Tibial nerve (tissue), 4 donors: ENCODE data around the gene PCDHGB3. TPM values are rescaled to one million over a fixed set of nuclear protein-coding genes. Genes with fewer than 3 reads are reported as not detected.
"Not testable (repeated sequence)": the region's sequence is repeated elsewhere in the genome, so short reads cannot be mapped to it uniquely, and the experiment has no call there.

Experiments used
- DNase-seq, 2 donors: peaks; one replicate each; pipeline ENCODE4 v3.0.0-alpha.2; 2019; ENCODE audit warnings: low spot score in 2 of 2
- H3K27ac ChIP-seq, 4 donors: fragments of 200-600 bp; sonication (generic) in 3 of 4; one replicate each; pipeline ENCODE4 v1.5.1; 2017 to 2019; ENCODE audit warnings: mild to moderate bottlenecking in 1 of 4
- H3K27me3 ChIP-seq, 2 donors: fragments of 200-600 bp; sonication (generic) in 1 of 2; one replicate each; pipeline versions ENCODE4 v1.5.1 to v1.6.0; 2017 to 2019
- H3K36me3 ChIP-seq, 3 donors: fragments of 200-600 bp; sonication (generic); one replicate each; pipeline ENCODE4 v1.5.1; 2018 to 2019
- H3K4me1 ChIP-seq, 4 donors: fragments of 200-600 bp; sonication (generic) in 3 of 4; one replicate each; pipeline ENCODE4 v1.5.1; 2017 to 2019
- H3K4me3 ChIP-seq, 4 donors: fragments of 200-600 bp; sonication (generic) in 3 of 4; one replicate each; pipeline ENCODE4 v1.5.1; 2017 to 2019; ENCODE audit warnings: mild to moderate bottlenecking in 1 of 4, moderate library complexity in 1 of 4
- H3K9me3 ChIP-seq, 4 donors: fragments of 200-600 bp; sonication (generic) in 3 of 4; one replicate each; pipeline ENCODE4 v1.5.1; 2017 to 2019
- EP300 ChIP-seq, 2 donors: sonication (generic); formaldehyde crosslinking; IDR thresholded peaks; one replicate each; pipeline ENCODE4 v1.6.1; 2017; ENCODE audit warnings: antibody characterized with exemption in 2 of 2, mild to moderate bottlenecking in 1 of 2
- POLR2A ChIP-seq, 2 donors: fragments of 450-650 bp; IDR thresholded peaks; one replicate each; pipeline ENCODE4 v1.6.1; 2017; ENCODE audit warnings: antibody characterized with exemption in 2 of 2, mild to moderate bottlenecking in 2 of 2, moderate library complexity in 2 of 2
- WGBS, 2 donors: methylation state at CpG; one replicate each; pipeline ENCODE4 v1.1.5; 2018; 5-methylcytosine and 5-hydroxymethylcytosine counted together
- total RNA-seq, 4 donors: library from RNA; depleted of rRNA; stranded (reverse); fragments of >200 nt; gene quantifications; one replicate each; pipeline ENCODE4 v1.1.0, GENCODE V29; 2016
- TF ChIP-seq, protein P1 (sequence below), 5 experiments: fragments of 200-600 bp in 3 of 5; fragments of 450-650 bp in 2 of 5; sonication (generic) in 3 of 5; IDR thresholded peaks; one replicate each; pipeline ENCODE4 v1.5.1; 2016 to 2019; ENCODE audit warnings: antibody characterized with exemption in 5 of 5, mild to moderate bottlenecking in 3 of 5, moderate library complexity in 2 of 5

PCDHGB3 gene
- total RNA-seq, 4 donors from 2014 or later: 7.8 to 12.4 (median 10.1) TPM

DNA sequence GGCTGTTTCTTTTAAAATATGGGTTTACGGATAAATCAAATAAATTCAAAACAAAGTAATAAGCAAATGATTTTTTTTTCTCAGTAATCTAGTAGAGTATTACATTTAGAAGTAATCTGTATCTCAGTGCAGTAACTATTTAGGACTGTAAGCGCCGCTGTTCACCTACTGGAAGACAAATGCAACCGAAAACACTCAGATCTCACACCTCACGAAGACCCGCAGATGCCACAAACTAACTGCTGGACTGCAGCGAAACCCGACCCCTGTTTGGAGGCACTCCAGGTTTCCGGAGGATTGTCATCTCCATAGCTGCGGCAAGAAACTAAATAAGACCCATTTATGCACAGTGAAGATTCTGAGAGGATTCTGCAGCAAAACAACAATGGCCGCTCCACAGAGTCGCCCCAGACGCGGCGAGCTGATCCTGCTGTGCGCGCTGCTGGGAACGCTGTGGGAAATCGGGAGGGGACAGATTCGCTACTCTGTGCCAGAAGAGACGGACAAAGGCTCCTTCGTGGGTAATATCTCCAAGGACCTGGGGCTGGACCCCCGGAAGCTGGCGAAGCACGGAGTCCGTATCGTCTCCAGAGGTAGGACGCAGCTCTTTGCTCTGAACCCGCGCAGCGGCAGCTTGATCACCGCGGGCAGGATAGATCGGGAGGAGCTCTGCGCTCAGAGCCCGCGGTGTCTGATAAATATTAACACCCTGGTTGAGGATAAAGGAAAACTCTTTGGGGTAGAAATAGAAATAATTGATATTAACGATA, 22.6 kb downstream of the PCDHGB3 start, which contains the start of gene PCDHGA8:
Gene PCDHGA8, plus strand, starts transcription at position 205 of the 770 bp plus-strand sequence. Its CDS starts 181 bp downstream, at position 386.
- H3K4me1 ChIP-seq: no peaks in the 10 kb centered on the region
- H3K9me3 ChIP-seq: peaks cover 12 to 97% (median 50%) of the 10 kb centered on the region in 4 donors
- 26 to 33% methylated on average over 38 of the region's 38 CpGs for WGBS, 2 donors
- no peak for DNase-seq
- H3K36me3 ChIP-seq: peaks cover 0 to 25% (median 0%) of the 10 kb centered on the region in 3 donors
- no peak within 1 kb of the TSS for H3K27ac ChIP-seq
- H3K27me3 ChIP-seq: no peaks in the 10 kb centered on the region
- no peak for TF ChIP-seq POLR2A (IDR thresholded peaks at IDR 0.05)
- TF ChIP-seq, protein P1, sequence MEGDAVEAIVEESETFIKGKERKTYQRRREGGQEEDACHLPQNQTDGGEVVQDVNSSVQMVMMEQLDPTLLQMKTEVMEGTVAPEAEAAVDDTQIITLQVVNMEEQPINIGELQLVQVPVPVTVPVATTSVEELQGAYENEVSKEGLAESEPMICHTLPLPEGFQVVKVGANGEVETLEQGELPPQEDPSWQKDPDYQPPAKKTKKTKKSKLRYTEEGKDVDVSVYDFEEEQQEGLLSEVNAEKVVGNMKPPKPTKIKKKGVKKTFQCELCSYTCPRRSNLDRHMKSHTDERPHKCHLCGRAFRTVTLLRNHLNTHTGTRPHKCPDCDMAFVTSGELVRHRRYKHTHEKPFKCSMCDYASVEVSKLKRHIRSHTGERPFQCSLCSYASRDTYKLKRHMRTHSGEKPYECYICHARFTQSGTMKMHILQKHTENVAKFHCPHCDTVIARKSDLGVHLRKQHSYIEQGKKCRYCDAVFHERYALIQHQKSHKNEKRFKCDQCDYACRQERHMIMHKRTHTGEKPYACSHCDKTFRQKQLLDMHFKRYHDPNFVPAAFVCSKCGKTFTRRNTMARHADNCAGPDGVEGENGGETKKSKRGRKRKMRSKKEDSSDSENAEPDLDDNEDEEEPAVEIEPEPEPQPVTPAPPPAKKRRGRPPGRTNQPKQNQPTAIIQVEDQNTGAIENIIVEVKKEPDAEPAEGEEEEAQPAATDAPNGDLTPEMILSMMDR (IDR thresholded peaks at IDR 0.05): no peak
- TF ChIP-seq EP300 (IDR thresholded peaks at IDR 0.05): no peak
- H3K4me3 ChIP-seq: no peak within 1 kb of the TSS

DNA sequence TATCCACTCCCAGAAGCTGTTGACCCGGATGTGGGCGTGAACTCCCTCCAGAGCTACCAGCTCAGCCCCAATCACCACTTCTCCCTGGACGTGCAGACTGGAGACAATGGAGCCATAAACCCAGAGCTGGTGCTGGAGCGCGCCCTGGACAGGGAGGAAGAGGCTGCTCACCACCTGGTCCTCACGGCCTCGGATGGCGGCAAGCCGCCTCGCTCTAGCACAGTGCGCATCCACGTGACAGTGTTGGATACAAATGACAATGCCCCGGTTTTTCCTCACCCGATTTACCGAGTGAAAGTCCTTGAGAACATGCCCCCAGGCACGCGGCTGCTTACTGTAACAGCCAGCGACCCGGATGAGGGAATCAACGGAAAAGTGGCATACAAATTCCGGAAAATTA, 23.2 kb downstream of the PCDHGB3 start:
- WGBS, 2 donors: 41 to 44% methylated on average over 21 of the region's 21 CpGs
- Histone ChIP-seq H3K4me1 (no peaks in the 10 kb centered on the region), H3K27me3 (no peaks in the 10 kb centered on the region), H3K36me3 (peaks cover 0 to 29% (median 0%) of the 10 kb centered on the region in 3 donors), H3K9me3 (peaks cover 12 to 97% (median 50%) of the 10 kb centered on the region in 4 donors), H3K4me3 (no peak overlapping the region), H3K27ac (no peak overlapping the region)
- TF ChIP-seq, protein P1 (IDR thresholded peaks at IDR 0.05): no peak
- no peak for TF ChIP-seq EP300 (IDR thresholded peaks at IDR 0.05)
- TF ChIP-seq POLR2A (IDR thresholded peaks at IDR 0.05): no peak
- no peak for DNase-seq

DNA sequence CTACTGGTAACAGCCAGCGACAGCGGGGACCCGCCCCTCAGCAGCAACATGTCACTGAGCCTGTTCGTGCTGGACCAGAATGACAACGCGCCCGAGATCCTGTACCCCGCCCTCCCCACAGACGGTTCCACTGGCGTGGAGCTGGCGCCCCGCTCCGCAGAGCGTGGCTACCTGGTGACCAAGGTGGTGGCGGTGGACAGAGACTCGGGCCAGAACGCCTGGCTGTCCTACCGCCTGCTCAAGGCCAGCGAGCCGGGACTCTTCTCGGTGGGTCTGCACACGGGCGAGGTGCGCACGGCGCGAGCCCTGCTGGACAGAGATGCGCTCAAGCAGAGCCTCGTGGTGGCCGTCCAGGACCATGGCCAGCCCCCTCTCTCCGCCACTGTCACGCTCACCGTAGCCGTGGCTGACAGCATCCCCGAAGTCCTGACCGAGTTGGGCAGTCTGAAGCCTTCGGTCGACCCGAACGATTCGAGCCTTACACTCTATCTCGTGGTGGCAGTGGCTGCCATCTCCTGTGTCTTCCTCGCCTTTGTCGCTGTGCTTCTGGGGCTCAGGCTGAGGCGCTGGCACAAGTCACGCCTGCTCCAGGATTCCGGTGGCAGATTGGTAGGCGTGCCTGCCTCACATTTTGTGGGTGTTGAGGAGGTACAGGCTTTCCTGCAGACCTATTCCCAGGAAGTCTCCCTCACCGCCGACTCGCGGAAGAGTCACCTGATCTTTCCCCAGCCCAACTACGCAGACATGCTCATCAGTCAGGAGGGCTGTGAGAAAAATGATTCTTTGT, 24.6 kb downstream of the PCDHGB3 start:
- not testable (repeated sequence) for H3K27ac ChIP-seq, DNase-seq, H3K4me1 ChIP-seq, H3K4me3 ChIP-seq, H3K27me3 ChIP-seq
- WGBS, 2 donors: 44 to 50% methylated on average over 29 to 34 of the region's 53 CpGs
- peaks cover 0 to 20% (median 0%) of the 10 kb centered on the region in 3 donors for H3K36me3 ChIP-seq
- peaks cover 9 to 97% (median 50%) of the 10 kb centered on the region in 4 donors for H3K9me3 ChIP-seq

DNA sequence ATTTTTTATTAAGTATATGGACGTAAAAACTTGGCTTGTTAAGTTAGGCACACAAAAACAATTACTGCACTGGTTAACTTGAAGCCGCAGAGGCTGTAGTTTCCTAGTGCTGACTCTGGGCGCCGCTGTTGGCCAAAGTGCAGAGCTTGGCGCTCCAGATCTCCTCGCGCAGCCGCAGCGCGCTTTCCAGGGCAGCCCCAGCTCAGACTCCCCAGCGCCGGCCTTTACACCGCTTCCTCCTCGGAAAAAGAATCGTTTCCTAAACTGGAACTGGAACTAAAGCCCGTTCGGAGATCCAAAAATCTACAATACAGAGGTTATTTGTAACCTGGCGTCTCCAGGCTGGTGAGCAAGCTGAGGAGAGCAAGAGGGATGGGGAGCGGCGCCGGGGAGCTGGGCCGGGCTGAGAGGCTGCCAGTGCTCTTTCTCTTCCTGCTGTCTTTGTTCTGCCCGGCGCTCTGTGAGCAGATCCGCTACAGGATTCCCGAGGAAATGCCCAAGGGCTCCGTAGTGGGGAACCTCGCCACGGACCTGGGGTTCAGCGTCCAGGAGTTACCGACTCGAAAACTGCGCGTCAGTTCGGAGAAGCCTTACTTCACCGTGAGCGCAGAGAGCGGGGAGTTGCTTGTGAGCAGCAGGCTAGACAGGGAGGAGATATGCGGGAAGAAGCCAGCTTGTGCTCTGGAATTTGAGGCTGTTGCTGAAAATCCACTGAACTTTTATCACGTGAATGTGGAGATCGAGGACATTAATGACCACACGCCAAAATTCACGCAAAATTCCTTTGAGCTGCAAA, 27.9 kb downstream of the PCDHGB3 start, which contains the start of gene PCDHGB5:
Gene PCDHGB5, plus strand, starts transcription at position 192 of the 796 bp plus-strand sequence. Its CDS starts 181 bp downstream, at position 373.
- H3K27me3 ChIP-seq, H3K4me1 ChIP-seq, DNase-seq, H3K27ac ChIP-seq: not testable (repeated sequence)
- H3K9me3 ChIP-seq: peaks cover 9 to 94% (median 51%) of the 10 kb centered on the region in 4 donors
- peak within 1 kb of the TSS in 2 of 4 donors; percentile 8 to 30 for H3K4me3 ChIP-seq
- TF ChIP-seq, protein P1 (IDR thresholded peaks at IDR 0.05): peak in 4 of 5 experiments; percentile 16 to 37 (median 30)
- H3K36me3 ChIP-seq: peaks cover 0 to 13% (median 0%) of the 10 kb centered on the region in 3 donors
- WGBS, 2 donors: 6 to 11% methylated on average over 21 to 26 of the region's 43 CpGs

DNA sequence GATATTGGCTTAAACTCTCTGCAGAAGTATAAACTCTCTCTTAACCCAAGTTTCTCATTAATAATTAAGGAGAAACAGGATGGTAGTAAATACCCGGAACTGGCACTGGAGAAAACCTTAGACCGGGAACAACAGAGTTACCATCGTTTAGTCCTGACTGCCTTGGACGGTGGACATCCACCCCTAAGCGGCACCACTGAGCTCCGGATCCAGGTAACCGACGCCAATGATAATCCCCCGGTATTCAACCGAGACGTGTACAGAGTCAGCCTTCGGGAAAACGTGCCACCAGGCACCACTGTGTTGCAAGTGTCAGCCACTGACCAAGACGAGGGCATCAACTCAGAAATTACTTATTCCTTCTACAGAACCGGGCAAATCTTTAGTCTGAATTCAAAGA, 28.6 kb downstream of the PCDHGB3 start:
- H3K9me3 ChIP-seq: peaks cover 5 to 94% (median 49%) of the 10 kb centered on the region in 4 donors
- H3K27me3 ChIP-seq: no peaks in the 10 kb centered on the region
- H3K4me1 ChIP-seq: no peaks in the 10 kb centered on the region
- no peak for DNase-seq
- H3K27ac ChIP-seq: no peak overlapping the region
- TF ChIP-seq, protein P1 (IDR thresholded peaks at IDR 0.05): no peak
- TF ChIP-seq POLR2A (IDR thresholded peaks at IDR 0.05) (no peak), EP300 (IDR thresholded peaks at IDR 0.05) (no peak)
- H3K4me3 ChIP-seq: no peak overlapping the region
- peaks cover 0 to 8% (median 0%) of the 10 kb centered on the region in 3 donors for H3K36me3 ChIP-seq
- WGBS, 2 donors: 22 to 38% methylated on average over 15 of the region's 15 CpGs
